HG02970 (cell line): ENCODE data around the gene SP5.
"Not testable (repeated sequence)": the region's sequence is repeated elsewhere in the genome, so short reads cannot be mapped to it uniquely, and the experiment has no call there.

Source experiments
- ATAC-seq: cut with Tn5 transposase; IDR thresholded peaks from one replicate; pipeline ENCODE4 v1.9.1; 2021; ENCODE audit warnings: mild to moderate bottlenecking, moderate library complexity, moderate number of reproducible peaks; ENCODE audit not compliant: unreplicated experiment, low FRiP score

SP5 gene

GRCh38 chr2:170737406-170737805 lies 22.3 kb downstream of the SP5 start:
- ATAC-seq, result no peak

- ATAC-seq, result no peak
Observed at GRCh38 chr2:170737821-170738220, 22.7 kb downstream of the SP5 start.

GRCh38 chr2:170739048-170739447 lies 23.9 kb downstream of the SP5 start:
- no peak for ATAC-seq

GRCh38 chr2:170739507-170740046 lies 24.4 kb downstream of the SP5 start:
- no peak for ATAC-seq

DNA sequence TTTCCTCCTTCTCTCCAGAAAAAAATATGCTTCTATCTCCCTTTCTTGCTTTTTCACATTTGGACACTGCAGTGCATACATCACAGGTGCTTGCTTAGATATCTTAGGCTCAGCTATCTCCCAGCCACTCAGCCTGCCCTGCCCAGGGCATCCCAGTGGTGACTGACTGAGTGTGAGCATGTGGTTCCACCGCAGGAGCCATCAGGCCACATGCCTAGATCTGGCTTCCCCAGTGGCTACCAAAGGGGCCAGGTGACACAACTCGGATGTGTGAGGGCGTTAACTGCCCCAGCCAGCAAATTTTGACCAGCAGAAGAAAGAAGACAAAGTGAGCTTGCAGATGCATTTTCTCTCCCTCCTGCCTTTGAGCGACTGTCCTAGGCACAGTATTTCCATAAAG lies 25.5 kb downstream of the SP5 start:
- no peak for ATAC-seq

DNA sequence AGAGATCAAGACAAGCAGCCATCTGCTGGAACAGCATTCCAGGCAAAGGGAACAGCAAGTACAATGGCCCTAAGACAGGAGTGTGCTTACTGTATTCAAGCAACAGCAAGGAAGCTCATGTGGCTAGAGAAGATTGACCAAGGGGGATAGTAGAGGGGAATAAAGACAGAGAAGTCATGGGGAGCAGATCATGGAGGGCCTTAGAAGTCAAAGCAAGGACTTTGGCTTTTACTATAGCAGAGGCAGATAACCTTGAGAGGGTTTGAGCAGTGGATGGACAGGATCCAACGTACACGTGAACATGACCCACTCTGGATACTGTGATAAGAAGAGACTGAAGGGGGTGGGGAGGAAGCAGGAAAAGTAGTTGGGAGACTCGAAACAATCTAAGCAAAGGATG lies 26.9 kb downstream of the SP5 start:
- ATAC-seq, result no peak

GRCh38 chr2:170742896-170743529 lies 27.9 kb downstream of the SP5 start:
- no peak for ATAC-seq

- ATAC-seq, result no peak
Observed at GRCh38 chr2:170743530-170744239, 28.5 kb downstream of the SP5 start.

DNA sequence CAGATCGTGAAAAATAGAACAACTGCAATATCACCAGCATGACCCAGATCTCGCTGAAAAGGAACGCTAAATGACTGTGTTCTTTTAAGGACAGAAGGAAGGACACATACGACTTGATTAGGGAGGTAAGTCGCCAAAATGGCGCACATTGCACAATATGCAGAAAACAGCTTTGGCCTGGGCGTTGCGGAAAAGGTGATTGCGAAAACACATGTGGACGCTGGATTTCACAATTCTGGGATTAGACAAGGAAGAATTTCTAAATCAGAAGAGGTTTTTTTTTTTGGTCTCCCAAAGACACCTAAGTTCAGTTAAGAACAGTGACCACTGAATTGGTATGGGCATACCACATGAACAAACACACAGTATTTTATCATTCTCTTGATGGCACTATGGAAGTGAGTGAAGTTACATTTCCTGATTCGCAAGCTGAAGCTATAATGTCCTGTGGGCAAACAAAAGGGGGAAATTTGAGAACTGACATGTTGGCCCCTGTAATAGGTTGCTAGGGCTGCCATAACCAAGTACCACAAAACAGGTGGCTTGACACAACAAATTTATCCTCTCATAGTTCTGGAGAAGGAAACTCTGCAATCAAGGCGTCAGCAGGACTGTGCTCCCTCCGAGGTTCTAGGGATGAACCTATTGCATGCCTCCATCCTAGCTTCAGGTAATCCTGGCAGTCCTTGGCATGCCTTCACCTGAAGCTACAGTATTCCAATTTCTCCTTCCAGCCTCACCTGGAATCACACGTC lies 29.3 kb downstream of the SP5 start:
- ATAC-seq, result no peak

- no peak for ATAC-seq
Observed at GRCh38 chr2:170745305-170745704, 30.2 kb downstream of the SP5 start.

DNA sequence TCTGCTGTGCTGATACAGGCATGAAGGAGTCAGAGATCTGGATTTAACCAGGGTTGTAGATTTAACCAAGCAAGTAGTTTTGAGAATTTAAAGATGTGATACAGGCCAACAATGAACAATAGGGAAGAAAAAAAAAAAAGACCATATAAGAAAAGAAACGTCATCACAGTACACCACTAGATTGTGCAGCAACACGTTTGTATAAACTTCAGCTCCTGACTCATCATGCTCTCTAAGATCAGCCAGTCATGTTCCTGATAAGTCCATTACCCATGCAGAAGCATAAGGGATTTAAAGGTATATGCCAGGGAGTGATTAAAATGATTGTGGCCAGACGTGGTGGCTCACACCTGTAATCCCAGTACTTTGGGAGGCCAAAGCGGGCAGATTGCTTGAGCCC lies 32.8 kb downstream of the SP5 start:
- no peak for ATAC-seq

DNA sequence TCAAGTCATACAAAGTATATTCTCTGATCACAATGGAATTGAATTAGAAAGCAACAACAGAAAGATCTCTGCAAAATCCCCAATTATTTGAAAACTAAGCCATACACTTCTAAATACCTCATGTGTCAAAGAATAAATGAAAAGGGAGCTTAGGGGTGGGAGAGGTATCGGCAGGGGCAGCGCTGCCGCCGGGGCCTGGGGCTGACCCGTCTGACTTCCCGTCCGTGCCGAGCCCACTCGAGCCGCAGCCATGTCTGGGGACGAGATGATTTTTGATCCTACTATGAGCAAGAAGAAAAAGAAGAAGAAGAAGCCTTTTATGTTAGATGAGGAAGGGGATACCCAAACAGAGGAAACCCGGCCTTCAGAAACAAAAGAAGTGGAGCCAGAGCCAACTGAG lies 36.4 kb downstream of the SP5 start:
- ATAC-seq, result not testable (repeated sequence)

- no peak for ATAC-seq
Observed at GRCh38 chr2:170761572-170761971, 46.4 kb downstream of the SP5 start.

DNA sequence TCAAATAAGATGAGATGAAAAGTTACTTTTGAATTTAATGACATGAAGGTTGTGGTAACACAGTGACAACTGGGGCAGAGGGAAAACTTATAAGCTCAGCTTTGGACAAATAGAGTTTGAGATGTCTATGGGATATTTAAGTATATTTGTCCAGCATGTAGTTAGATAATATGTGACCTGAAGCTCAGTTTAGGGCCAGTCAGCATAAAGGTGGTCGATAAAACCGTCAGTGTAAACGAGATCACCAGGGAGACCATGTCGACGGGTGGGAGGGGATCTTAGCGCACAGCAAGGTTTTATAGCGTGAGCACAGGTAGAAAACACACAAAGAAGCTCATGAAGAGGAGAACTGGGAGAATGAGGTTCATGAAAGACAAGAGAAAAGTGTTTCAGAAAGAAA lies 47.6 kb downstream of the SP5 start:
- ATAC-seq, result no peak

DNA sequence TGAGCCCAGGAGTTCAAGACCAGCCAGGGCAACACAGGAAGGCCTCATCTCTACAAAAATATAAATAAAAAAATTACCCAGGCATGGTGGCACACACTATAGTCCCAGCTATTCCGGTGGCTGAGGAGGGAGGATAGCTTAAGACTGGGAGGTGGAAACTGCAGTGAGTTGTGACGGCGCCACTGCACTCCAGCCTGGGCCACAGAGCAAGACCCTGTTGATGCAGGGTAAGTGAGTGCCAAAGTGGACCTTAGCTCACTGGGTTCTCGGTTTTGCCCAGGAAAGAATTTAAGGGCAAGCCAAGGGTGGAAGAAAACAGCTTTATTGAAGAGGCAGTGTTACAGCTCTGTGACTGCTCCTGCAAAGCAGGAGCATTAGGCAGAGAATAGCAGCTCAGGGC lies 48.1 kb downstream of the SP5 start:
- ATAC-seq, result no peak

- no peak for ATAC-seq
Observed at GRCh38 chr2:170764880-170765261, 49.7 kb downstream of the SP5 start.

- no peak for ATAC-seq
Observed at GRCh38 chr2:170766693-170767092, 51.6 kb downstream of the SP5 start.
